ENCODE results near the gene FOXP1.

FOXP1 gene

GRCh38 chr3:71203727-71204488 lies 379.6 kb downstream of the FOXP1 start:
- in situ Hi-C loops (cut with HindIII; ENCODE audit: low sequenced_read_pairs), result no loop called here
- no peak for TF ChIP-seq CTCF (IDR thresholded peaks at IDR 0.05; ENCODE audit: low read depth, low read length)
- no peak for DNase-seq (ENCODE audit: low read depth, low spot score)
- H3K4me3 ChIP-seq (ENCODE audit: low read depth, low read length), result no peak overlapping the region

- no peak for DNase-seq (ENCODE audit: low read depth, low spot score)
- in situ Hi-C loops (cut with HindIII; ENCODE audit: low sequenced_read_pairs), result no loop called here
- no peak for TF ChIP-seq CTCF (IDR thresholded peaks at IDR 0.05; ENCODE audit: low read depth, low read length)
Measured at GRCh38 chr3:71202848-71203533, 380.5 kb downstream of the FOXP1 start.

GRCh38 chr3:71201939-71202338 lies 381.6 kb downstream of the FOXP1 start:
- no peak overlapping the region for H3K4me3 ChIP-seq (ENCODE audit: low read depth, low read length)
- in situ Hi-C loops (cut with HindIII; ENCODE audit: low sequenced_read_pairs), result no loop called here
- no peak for TF ChIP-seq CTCF (IDR thresholded peaks at IDR 0.05; ENCODE audit: low read depth, low read length)
- DNase-seq (ENCODE audit: low read depth, low spot score), result peak; percentile 75

More at GRCh38 chr3:71202848-71203533, 380.5 kb downstream of the FOXP1 start:
- H3K4me3 ChIP-seq (ENCODE audit: low read depth, low read length), result no peak overlapping the region

- in situ Hi-C loops (cut with HindIII; ENCODE audit: low sequenced_read_pairs), result no loop called here
- no peak overlapping the region for H3K4me3 ChIP-seq (ENCODE audit: low read depth, low read length)
- TF ChIP-seq CTCF (IDR thresholded peaks at IDR 0.05; ENCODE audit: low read depth, low read length), result no peak
- DNase-seq (ENCODE audit: low read depth, low spot score), result no peak
Measured at GRCh38 chr3:71197841-71198565, 385.5 kb downstream of the FOXP1 start.

GRCh38 chr3:71195492-71195891 lies 388.0 kb downstream of the FOXP1 start:
- peak; percentile 86 for DNase-seq (ENCODE audit: low read depth, low spot score)
- in situ Hi-C loops (cut with HindIII; ENCODE audit: low sequenced_read_pairs), result no loop called here
- no peak for TF ChIP-seq CTCF (IDR thresholded peaks at IDR 0.05; ENCODE audit: low read depth, low read length)
- no peak overlapping the region for H3K4me3 ChIP-seq (ENCODE audit: low read depth, low read length)

GRCh38 chr3:71194785-71195184 lies 388.7 kb downstream of the FOXP1 start:
- in situ Hi-C loops (cut with HindIII; ENCODE audit: low sequenced_read_pairs), result no loop called here
- no peak overlapping the region for H3K4me3 ChIP-seq (ENCODE audit: low read depth, low read length)
- no peak for DNase-seq (ENCODE audit: low read depth, low spot score)
- no peak for TF ChIP-seq CTCF (IDR thresholded peaks at IDR 0.05; ENCODE audit: low read depth, low read length)

Data from astrocyte of the spinal cord (primary cell).